Measurements from ENCODE around the gene MARVELD1.

The MARVELD1 gene

DNA sequence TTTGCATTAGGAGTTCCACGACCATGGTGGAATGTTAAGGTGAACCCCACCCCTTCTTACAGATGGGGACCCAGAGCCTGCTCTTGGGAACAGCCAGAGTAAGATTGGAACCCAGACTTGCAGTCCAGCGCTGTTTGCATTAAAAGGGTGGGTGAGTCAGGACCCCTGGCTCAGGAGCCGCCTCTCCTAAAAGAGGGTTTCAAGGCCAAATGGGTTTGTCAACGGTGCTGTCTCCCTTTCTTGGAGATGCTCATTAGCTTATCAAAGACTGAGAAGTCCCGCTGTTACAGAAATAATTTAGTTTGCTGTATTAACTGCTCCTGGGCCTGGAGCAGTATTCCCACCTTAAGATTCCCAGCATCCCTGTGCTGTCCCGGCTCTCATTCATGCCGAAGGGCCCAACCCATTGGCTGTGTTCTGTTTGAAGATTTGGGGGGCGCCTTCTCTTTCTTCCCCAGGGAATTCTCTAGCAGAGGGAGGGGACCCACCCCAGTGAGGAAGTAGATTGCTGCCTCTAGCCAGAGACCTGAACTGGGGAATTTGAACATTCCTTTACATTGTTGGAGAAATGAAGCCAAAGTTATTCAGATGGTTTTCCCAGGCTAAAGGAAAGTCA is 1.8 kb downstream of the MARVELD1 start:
- no peak for TF ChIP-seq CTCF (IDR thresholded peaks at IDR 0.05; ENCODE audit: insufficient read depth, low read length, poor library complexity, severe bottlenecking)
- no peaks in the 10 kb centered on the region for H3K36me3 ChIP-seq (ENCODE audit: control insufficient read depth, insufficient read depth, low read length)
- H3K27me3 ChIP-seq (replicated peaks; ENCODE audit: control insufficient read depth, insufficient read depth, low read length), result no peaks in the 10 kb centered on the region
- no peak for DNase-seq (ENCODE audit: extremely low read depth, insufficient read length)
- no peak overlapping the region for H3K4me3 ChIP-seq (replicated peaks; ENCODE audit: low read depth, low read length)

DNA sequence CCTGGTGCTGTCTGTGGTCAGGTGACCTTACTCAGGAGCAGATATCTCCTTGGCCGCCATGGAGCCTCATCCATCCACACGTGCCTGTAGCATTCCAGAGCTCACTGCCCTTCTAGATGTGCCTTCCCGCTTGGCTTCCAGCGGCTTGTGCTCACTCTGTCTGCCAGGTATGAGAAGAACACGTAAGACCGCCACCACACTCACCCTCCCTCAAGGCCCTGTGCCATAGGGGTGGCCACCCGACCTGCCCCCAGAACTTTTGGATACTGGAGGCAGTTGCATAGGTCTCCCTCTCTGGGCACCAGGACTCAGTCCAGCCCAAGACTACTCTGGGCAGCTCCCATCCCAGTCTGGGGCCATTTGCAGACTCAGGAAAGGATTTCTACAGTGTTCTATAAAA is 4.1 kb downstream of the MARVELD1 start:
- TF ChIP-seq CTCF (IDR thresholded peaks at IDR 0.05; ENCODE audit: insufficient read depth, low read length, poor library complexity, severe bottlenecking), result no peak
- Histone ChIP-seq H3K36me3 (ENCODE audit: control insufficient read depth, insufficient read depth, low read length) (no peaks in the 10 kb centered on the region), H3K4me3 (replicated peaks; ENCODE audit: low read depth, low read length) (no peak overlapping the region), H3K27me3 (replicated peaks; ENCODE audit: control insufficient read depth, insufficient read depth, low read length) (no peaks in the 10 kb centered on the region)
- no peak for DNase-seq (ENCODE audit: extremely low read depth, insufficient read length)

DNA sequence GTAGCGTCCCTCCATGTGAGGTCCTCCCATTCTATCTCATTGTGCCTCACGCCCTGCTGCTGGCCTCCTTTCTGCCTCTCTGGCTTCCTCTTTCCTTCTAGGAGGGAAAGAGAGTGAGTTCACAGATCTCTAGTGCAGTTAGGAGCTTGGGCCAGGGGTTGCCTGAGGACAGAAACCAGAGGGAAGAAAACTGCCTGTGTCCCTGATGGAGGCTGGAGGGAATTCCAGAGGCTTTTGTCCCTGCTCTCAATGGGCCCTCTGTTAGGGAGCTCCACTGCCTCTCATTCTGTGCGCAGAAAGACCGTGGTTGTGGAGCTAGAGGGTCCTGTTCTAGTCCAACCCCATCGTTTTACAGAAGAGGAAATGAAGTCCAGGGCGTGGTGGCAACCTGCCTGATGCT is 4.6 kb downstream of the MARVELD1 start:
- no peak overlapping the region for H3K4me3 ChIP-seq (replicated peaks; ENCODE audit: low read depth, low read length)
- DNase-seq (ENCODE audit: extremely low read depth, insufficient read length), result no peak
- no peaks in the 10 kb centered on the region for H3K27me3 ChIP-seq (replicated peaks; ENCODE audit: control insufficient read depth, insufficient read depth, low read length)
- TF ChIP-seq CTCF (IDR thresholded peaks at IDR 0.05; ENCODE audit: insufficient read depth, low read length, poor library complexity, severe bottlenecking), result no peak
- no peaks in the 10 kb centered on the region for H3K36me3 ChIP-seq (ENCODE audit: control insufficient read depth, insufficient read depth, low read length)

DNA sequence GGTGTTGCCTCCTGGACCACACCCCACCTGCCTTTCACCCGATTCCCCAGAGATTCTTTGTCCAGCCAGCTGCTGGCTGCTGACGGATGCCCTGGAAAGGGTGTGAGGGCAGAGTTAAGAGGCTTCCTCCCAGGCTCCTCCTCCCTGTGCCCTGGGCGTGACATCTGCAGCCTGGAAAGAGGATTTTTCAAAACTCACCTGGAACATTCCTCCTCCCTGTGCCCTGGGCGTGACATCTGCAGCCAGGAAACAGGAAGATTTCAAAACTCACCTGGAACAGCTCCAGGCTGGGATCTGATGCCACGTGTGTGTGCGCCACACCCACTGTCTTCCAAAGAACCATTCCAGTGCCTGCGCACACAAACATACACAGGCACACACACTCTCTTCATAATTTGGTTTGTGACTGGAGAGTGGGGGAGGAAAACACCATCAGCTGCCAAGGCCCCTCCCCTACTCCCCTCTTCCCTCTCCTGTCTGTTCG is 5.2 kb downstream of the MARVELD1 start:
- Histone ChIP-seq H3K36me3 (ENCODE audit: control insufficient read depth, insufficient read depth, low read length) (no peaks in the 10 kb centered on the region), H3K27me3 (replicated peaks; ENCODE audit: control insufficient read depth, insufficient read depth, low read length) (no peaks in the 10 kb centered on the region), H3K4me3 (replicated peaks; ENCODE audit: low read depth, low read length) (no peak overlapping the region)
- TF ChIP-seq CTCF (IDR thresholded peaks at IDR 0.05; ENCODE audit: insufficient read depth, low read length, poor library complexity, severe bottlenecking), result no peak
- no peak for DNase-seq (ENCODE audit: extremely low read depth, insufficient read length)

DNA sequence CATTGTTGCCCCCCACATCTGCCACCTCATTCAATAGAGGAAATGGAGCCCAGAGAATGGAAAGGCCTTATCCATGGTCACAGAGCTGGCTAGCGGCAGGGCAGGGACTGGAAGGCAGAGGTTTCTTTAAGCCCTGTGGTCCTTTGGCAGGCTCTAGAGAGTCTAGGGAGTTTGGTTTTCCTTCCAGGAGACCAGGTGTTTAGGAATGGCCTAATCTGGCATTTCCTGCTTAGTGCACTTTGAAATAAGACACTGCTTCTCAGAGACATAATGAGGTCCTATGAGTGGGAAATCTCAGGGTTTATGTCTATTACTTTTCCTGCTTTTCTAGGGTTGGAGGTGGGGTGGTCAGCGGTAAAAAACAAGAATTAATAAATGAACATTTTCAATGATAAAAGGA is 6.1 kb downstream of the MARVELD1 start:
- no peak for DNase-seq (ENCODE audit: extremely low read depth, insufficient read length)
- TF ChIP-seq CTCF (IDR thresholded peaks at IDR 0.05; ENCODE audit: insufficient read depth, low read length, poor library complexity, severe bottlenecking), result no peak
- Histone ChIP-seq H3K36me3 (ENCODE audit: control insufficient read depth, insufficient read depth, low read length) (no peaks in the 10 kb centered on the region), H3K4me3 (replicated peaks; ENCODE audit: low read depth, low read length) (no peak overlapping the region), H3K27me3 (replicated peaks; ENCODE audit: control insufficient read depth, insufficient read depth, low read length) (no peaks in the 10 kb centered on the region)
